Epithelial cell of proximal tubule (primary cell): ENCODE measurements around the gene ZSCAN10. TPM values are rescaled to one million over a fixed set of nuclear protein-coding genes. Genes with fewer than 3 reads are reported as not detected.
A peak's percentile ranks its signal among the peaks of the same experiment; 100 is the strongest.

Source experiments
- DNase-seq: peaks from one replicate; pipeline ENCODE4 v3.0.0-alpha.2; 2011; ENCODE audit warnings: low read depth
- H3K4me3 ChIP-seq: 2 replicates; pipeline ENCODE4 v1.5.1; 2011; ENCODE audit warnings: low read depth, mild to moderate bottlenecking, low read length
- total RNA-seq: library from RNA; depleted of rRNA; stranded (reverse); fragments of >200 nt; gene quantifications from 2 replicates; pipeline ENCODE4 v1.2.3, GENCODE V29; 2015
- TF ChIP-seq, protein P1 (sequence below): conservative IDR thresholded peaks from 2 replicates; pipeline ENCODE4 v1.5.1; 2012; ENCODE audit warnings: low read depth, mild to moderate bottlenecking, low read length

ZSCAN10 gene
- total RNA-seq, 1 donor from 2014 or later = not detected

DNA sequence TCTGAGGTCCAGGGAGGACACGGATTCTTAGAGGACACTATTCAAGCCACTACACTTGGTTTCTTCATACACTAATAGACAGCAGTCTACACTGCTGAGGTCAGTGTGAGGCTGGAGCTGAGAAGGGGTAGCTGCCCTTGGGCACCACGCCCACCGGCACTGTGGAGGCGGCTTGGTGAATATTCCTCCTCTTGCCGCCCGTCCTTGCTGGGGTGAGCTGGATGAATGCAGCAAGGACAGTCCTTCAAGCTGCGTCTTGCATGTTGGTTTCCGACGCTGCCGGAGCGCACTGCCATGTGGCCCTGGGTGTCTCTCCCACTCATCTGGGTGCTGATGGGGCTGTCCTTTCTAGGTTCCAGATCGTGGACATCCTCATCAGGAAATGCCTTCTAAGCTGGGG is 15.9 kb upstream of the ZSCAN10 start:
- DNase-seq = no peak
- TF ChIP-seq, protein P1, sequence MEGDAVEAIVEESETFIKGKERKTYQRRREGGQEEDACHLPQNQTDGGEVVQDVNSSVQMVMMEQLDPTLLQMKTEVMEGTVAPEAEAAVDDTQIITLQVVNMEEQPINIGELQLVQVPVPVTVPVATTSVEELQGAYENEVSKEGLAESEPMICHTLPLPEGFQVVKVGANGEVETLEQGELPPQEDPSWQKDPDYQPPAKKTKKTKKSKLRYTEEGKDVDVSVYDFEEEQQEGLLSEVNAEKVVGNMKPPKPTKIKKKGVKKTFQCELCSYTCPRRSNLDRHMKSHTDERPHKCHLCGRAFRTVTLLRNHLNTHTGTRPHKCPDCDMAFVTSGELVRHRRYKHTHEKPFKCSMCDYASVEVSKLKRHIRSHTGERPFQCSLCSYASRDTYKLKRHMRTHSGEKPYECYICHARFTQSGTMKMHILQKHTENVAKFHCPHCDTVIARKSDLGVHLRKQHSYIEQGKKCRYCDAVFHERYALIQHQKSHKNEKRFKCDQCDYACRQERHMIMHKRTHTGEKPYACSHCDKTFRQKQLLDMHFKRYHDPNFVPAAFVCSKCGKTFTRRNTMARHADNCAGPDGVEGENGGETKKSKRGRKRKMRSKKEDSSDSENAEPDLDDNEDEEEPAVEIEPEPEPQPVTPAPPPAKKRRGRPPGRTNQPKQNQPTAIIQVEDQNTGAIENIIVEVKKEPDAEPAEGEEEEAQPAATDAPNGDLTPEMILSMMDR = no peak
- H3K4me3 ChIP-seq = no peak overlapping the region

DNA sequence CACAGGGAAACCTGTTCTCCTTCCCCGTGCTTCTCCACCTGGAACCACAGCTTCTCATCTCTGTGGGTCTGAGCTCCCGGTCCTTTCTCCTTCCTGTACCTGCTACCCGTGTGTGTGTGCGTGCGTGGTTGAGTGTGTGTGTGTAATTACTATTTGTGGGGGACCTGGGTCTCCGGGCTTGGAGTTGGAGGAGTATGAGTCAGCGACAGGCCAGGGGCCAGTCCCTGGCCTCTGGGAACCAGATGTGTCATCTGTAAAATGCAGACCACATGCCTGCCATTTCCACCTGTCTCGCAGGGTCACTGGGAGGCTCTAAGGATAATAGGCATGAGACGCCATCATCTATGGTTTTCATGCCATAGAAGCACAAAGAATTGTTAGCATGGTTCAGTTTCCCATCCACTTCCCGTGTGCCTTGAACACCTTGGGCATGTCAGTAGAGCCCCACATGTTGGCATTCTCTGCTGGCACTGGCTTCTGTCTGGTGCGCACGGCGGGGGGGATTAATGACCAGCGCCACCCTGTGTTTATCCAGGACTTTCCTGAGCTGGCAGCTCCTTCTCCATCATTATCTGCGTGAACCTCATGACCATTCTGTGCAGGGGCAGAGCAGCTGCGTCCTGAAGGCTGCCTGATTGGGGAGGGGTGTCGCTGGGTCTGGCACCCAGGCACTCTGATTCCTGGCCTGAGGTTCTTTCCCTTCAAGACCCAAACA is 14.8 kb upstream of the ZSCAN10 start:
- DNase-seq = no peak
- TF ChIP-seq, protein P1 = peak; percentile 16
- H3K4me3 ChIP-seq = peak overlapping the region; percentile 98

DNA sequence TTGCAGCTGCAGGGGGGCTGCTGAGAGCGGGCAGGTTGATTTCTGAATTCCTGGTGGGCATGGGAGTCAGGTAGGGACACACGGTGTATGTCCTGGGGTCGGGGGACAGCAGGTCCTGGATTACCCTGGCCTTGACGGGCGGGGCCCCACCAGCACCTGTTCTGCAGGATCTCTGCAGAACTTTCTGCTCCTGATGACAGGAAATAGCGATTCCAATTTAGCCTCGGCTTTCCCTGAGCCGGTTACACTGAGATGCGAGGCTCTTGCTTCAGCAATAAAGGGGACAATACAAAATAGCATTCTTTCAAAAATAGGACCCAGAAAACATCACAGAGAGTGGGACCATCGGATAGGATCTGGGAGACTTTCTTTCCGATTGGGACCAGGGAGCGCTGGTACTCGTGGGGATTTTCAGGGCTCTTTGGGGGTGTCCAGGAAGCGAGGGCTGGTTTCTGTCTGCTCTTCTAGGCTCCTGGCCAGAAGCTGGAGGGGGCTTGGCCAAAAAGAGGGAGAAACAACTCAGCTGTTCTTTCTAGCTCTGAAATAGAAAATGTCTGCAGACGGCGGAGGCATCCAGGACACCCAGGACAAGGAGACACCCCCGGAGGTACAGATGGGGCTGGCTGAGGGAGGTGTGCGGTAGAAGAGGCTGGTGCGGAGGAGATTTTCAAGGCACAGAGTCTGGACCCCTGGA is 13.9 kb upstream of the ZSCAN10 start:
- DNase-seq = no peak
- TF ChIP-seq, protein P1 = no peak
- peak overlapping the region; percentile 98 for H3K4me3 ChIP-seq

DNA sequence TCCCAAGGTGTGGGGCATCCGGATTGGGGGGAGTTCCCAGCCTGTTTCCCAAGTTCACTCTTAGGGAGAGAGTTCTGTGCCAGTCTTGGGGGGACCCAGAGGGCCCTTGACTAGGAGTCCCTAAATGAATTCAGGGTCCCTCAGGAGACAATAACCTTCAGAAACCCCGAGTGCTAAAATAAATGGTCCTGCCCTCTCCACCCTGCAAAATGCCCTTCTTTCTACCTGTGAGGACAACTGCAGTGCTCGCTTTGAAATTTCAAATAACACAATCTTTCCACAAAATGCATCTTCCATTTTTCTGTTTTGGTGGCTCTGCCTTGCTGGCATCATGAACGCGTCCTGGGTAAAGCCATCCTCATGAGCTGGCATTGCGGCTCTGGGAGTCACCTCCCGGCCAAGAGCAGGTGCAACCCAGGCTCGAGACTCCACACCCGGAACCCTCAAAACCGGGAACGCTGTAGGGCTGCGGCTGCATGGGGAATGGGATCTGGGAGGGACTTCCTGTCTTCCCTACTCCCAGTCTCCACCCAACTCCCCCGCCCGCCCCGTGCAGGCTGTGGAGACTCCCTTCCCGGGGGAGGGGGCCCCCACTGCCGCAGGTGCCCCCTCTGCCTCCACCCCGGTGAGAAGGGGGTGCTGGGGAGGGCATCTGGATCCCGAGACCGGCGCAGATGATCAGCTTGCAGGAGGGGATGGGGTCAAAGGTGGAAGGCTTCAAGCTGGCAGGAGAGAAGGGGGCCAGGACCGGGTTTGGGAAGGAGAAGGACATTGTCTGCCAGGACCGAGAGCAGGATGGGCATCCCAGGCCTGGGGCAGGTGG is 13.2 kb upstream of the ZSCAN10 start, which contains the start of gene ZNF205:
ZNF205 (plus strand) TSS at position 529 of the 823 bp plus-strand sequence. CDS start 845 bp downstream, outside the sequence.
- no peak for DNase-seq
- H3K4me3 ChIP-seq = peak within 1 kb of the TSS; percentile 98
- TF ChIP-seq, protein P1 = no peak

DNA sequence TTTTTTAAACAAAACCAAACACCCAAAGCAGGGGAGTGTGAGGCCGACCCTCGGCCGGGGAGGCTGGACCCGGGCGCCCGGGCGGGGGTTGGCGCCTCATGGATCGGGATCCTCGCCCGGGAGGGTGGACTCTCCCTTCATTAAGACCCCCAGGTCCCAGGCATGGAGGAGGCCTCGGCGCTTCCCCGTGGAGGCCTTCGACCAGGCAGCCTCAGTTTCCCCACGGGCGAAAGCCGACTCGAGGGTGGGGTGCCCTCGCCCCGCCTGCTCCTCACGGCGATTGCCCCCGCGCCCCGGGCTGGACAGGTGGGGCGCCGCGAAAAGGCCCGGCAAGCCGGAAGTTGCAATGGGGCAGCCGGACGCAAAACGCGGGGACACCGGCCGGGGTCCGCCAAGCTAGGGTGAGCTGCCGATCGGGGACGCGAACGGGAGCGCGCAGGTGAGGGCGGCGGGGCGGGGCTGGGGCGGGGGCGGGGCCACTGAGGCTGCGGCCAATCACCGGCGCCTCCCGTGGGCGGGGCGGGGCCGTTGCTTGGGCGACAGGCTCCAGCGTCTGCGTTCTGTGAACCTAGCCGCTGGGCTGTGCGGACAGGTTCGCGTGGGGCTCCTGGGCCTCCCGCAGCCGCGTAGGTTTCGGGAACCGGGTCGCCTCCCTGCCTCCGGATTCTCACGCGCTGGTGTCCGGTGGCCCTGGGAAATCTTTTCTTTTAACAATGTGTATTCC is 7.3 kb upstream of the ZSCAN10 start:
- TF ChIP-seq, protein P1 = no peak
- peak overlapping the region; percentile 71 for H3K4me3 ChIP-seq
- DNase-seq = no peak

DNA sequence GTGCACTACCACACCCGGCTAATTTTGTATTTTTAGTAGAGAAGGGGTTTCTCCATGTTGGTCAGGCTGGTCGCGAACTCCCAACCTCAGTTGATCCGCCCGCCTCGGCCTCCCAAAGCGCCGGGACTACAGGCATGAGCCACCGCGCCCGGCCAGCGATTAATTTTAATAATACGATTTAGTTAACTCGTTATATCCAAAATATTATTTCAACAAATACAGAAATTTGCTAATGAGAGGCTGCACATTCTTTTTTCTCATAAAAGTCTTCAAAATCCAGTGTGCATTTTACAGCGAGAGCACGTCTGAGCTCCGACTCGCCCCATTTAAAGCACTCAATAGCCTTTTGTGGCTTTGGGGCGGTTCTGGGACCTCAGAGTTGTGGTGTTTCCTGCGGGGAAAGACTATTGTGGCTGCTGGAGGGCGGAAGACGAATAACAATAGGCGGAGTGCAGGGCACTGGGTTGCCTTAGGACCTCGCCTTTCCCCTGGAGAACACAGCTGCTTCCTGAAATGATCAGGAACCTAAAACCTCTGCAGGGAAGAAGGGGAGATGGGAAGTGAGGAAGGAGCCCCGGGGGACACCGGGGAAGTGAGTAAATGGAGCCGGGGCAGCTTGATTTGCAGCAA is 2.9 kb upstream of the ZSCAN10 start:
- H3K4me3 ChIP-seq = no peak overlapping the region
- no peak for DNase-seq
- TF ChIP-seq, protein P1 = no peak
